ENCODE data around the gene STK35.

STK35 gene

GRCh38 chr20:2124564-2125213, 23.1 kb downstream of the STK35 start:
- no peak for DNase-seq (ENCODE audit: low read depth)
- TF ChIP-seq, protein P1, sequence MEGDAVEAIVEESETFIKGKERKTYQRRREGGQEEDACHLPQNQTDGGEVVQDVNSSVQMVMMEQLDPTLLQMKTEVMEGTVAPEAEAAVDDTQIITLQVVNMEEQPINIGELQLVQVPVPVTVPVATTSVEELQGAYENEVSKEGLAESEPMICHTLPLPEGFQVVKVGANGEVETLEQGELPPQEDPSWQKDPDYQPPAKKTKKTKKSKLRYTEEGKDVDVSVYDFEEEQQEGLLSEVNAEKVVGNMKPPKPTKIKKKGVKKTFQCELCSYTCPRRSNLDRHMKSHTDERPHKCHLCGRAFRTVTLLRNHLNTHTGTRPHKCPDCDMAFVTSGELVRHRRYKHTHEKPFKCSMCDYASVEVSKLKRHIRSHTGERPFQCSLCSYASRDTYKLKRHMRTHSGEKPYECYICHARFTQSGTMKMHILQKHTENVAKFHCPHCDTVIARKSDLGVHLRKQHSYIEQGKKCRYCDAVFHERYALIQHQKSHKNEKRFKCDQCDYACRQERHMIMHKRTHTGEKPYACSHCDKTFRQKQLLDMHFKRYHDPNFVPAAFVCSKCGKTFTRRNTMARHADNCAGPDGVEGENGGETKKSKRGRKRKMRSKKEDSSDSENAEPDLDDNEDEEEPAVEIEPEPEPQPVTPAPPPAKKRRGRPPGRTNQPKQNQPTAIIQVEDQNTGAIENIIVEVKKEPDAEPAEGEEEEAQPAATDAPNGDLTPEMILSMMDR (IDR thresholded peaks at IDR 0.05; ENCODE audit: low read depth, low read length, missing control alignments), result no peak
- in situ Hi-C loops (cut with HindIII; ENCODE audit: low sequenced_read_pairs), result no loop called here
- no peak overlapping the region for H3K4me3 ChIP-seq (ENCODE audit: low read depth, low read length)

DNA sequence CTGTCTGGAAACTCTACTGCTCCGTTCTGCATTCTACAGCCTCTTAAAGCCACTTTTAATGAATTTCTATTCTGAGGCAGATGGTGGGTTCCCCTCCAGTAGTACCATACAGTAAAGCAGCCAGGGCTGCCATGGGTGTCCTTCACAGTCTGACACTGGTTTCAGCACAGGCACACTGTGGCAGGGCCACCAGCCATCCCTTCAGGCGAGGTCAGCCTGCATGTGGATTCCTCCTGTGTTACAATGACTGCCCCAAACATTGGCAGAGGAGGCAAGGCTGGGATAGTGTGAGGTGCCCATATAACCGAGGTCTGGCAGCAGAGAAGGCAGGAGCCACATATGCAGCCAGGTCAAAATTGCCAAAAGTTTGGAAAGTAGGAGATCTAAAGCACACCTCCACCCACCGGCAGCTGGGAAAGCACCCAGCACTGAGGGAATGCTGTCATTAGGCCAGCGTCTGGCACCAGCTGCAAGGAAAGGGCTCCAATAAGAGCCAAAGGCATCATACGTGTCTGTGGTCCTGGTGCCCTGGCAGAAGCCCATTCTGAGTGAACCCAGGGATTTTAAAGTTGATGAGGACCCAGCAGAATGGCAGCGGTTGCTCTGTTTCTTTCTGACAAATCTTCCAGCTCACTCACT, 24.0 kb downstream of the STK35 start:
- in situ Hi-C loops (cut with HindIII; ENCODE audit: low sequenced_read_pairs), result no loop called here
- TF ChIP-seq, protein P1 (IDR thresholded peaks at IDR 0.05; ENCODE audit: low read depth, low read length, missing control alignments), result no peak
- DNase-seq (ENCODE audit: low read depth), result no peak
- H3K4me3 ChIP-seq (ENCODE audit: low read depth, low read length), result no peak overlapping the region

- DNase-seq (ENCODE audit: low read depth), result no peak
- in situ Hi-C loops (cut with HindIII; ENCODE audit: low sequenced_read_pairs), result no loop called here
- no peak overlapping the region for H3K4me3 ChIP-seq (ENCODE audit: low read depth, low read length)
- TF ChIP-seq, protein P1 (IDR thresholded peaks at IDR 0.05; ENCODE audit: low read depth, low read length, missing control alignments), result no peak
These were observed 25.6 kb downstream of the STK35 start for GRCh38 chr20:2127238-2127637.

DNA sequence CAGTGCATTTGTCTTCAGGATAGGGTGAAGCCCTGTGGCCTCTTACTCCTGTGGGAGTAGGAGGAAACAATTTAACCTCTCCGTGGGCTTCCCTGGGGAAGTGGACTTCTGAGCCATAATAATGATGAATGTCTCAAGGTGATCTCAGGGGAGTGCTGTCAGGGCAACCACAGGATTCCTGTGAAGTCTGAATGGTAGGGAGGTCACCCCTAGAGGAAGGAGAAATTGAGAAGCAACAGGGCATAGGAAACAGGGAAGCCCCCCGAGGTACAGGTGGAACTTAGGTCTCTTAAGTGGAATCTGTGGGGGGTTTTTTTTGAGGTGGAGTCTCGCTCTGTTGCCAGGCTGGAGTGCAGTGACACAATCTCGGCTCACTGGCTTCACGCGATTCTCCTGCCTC, 26.9 kb downstream of the STK35 start:
- DNase-seq (ENCODE audit: low read depth), result no peak
- TF ChIP-seq, protein P1 (IDR thresholded peaks at IDR 0.05; ENCODE audit: low read depth, low read length, missing control alignments), result no peak
- in situ Hi-C loops (cut with HindIII; ENCODE audit: low sequenced_read_pairs), result no loop called here
- no peak overlapping the region for H3K4me3 ChIP-seq (ENCODE audit: low read depth, low read length)

GRCh38 chr20:2130062-2130591, 28.5 kb downstream of the STK35 start:
- no peak for DNase-seq (ENCODE audit: low read depth)
- TF ChIP-seq, protein P1 (IDR thresholded peaks at IDR 0.05; ENCODE audit: low read depth, low read length, missing control alignments), result no peak
- in situ Hi-C loops (cut with HindIII; ENCODE audit: low sequenced_read_pairs), result no loop called here
- no peak overlapping the region for H3K4me3 ChIP-seq (ENCODE audit: low read depth, low read length)

DNA sequence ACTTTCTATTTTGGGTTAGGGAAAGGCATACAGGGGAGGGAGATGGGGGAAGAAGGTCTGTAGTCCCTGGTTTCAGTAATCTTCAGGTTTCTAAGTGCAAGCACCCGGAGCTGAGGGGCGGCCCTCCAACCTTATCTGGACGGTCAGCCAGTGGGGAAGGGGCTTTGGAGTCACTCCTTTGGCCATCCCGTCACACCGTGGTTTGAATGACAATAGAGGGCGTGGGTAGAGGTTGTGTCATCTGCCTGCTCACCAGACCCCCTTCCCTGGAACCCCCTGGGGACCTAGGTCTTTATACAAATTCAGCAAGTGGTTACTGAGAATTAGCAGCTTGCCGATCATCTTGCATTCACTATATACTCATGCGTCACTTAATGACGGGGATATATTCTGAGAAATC, 29.1 kb downstream of the STK35 start:
- TF ChIP-seq, protein P1 (IDR thresholded peaks at IDR 0.05; ENCODE audit: low read depth, low read length, missing control alignments), result no peak
- no peak for DNase-seq (ENCODE audit: low read depth)
- no peak overlapping the region for H3K4me3 ChIP-seq (ENCODE audit: low read depth, low read length)
- in situ Hi-C loops (cut with HindIII; ENCODE audit: low sequenced_read_pairs), result no loop called here

Measured in astrocyte of the cerebellum (primary cell).